WTC11 (cell line): Measurements from ENCODE around the gene TUSC2. TPM values are rescaled to one million over a fixed set of nuclear protein-coding genes. Genes with fewer than 3 reads are reported as not detected.

ENCODE experiments used
- ATAC-seq: fragments of 200-7000 bp; cut with Tn5 transposase; 2 replicates; pipeline ENCODE4 v1.10.0; 2021; ENCODE audit warnings: mild to moderate bottlenecking, moderate library complexity
- CTCF ChIA-PET: fragments of 300-600 bp; sonication (Branson Sonifier 250); formaldehyde crosslinking; loops from one replicate; lab custom pipeline; 2021; ENCODE audit warnings: antibody characterized with exemption; lab: Charles Lee
- POLR2A ChIA-PET: fragments of 350-600 bp; sonication (Branson Sonifier 250); formaldehyde crosslinking; loops from one replicate; lab custom pipeline; 2021; ENCODE audit warnings: antibody characterized with exemption; lab: Charles Lee
- DNase-seq: peaks from one replicate; pipeline ENCODE4 v3.0.0; 2021; ENCODE audit warnings: low spot score
- H3K27ac Mint-ChIP-seq: 2 replicates; pipeline ENCODE4 v1.8.0; 2021; ENCODE audit warnings: mixed read lengths
- H3K27me3 Mint-ChIP-seq: 2 replicates; pipeline ENCODE4 v1.8.0; 2021; ENCODE audit warnings: low read depth, mild to moderate bottlenecking, moderate library complexity, mixed read lengths
- H3K36me3 Mint-ChIP-seq: 2 replicates; pipeline ENCODE4 v1.8.0; 2021; ENCODE audit warnings: mixed read lengths
- H3K4me1 Mint-ChIP-seq: 2 replicates; pipeline ENCODE4 v1.8.0; 2022; ENCODE audit warnings: mixed read lengths
- H3K4me3 Mint-ChIP-seq: 2 replicates; pipeline ENCODE4 v1.8.0; 2021; ENCODE audit warnings: mild to moderate bottlenecking, moderate library complexity, mixed read lengths
- H3K9me3 Mint-ChIP-seq: 2 replicates; pipeline ENCODE4 v1.8.0; 2021; ENCODE audit warnings: mixed read lengths
- CBFB ChIP-seq: sonication (generic); formaldehyde crosslinking; IDR thresholded peaks from 2 replicates; pipeline ENCODE4 v1.8.1; 2022; ENCODE audit warnings: mild to moderate bottlenecking, low read depth, missing genetic modification reagents
- FOXP1 ChIP-seq: sonication (generic); formaldehyde crosslinking; IDR thresholded peaks from 2 replicates; pipeline ENCODE4 v1.8.0; 2022; ENCODE audit warnings: missing genetic modification reagents, mild to moderate bottlenecking, moderate library complexity, borderline replicate concordance
- GRHL2 ChIP-seq: fragments of 250-450 bp; sonication (Bioruptor Pico); IDR thresholded peaks from 2 replicates; pipeline ENCODE4 v1.8.0; 2022; ENCODE audit warnings: mild to moderate bottlenecking, moderate library complexity; ENCODE audit not compliant: insufficient replicate concordance, severe bottlenecking
- HMGA2 ChIP-seq: fragments of 250-450 bp; sonication (Bioruptor Pico); IDR thresholded peaks from 2 replicates; pipeline ENCODE4 v1.4.0; 2021; ENCODE audit warnings: mild to moderate bottlenecking, moderate library complexity
- IRF2 ChIP-seq: sonication (generic); formaldehyde crosslinking; IDR thresholded peaks from 2 replicates; pipeline ENCODE4 v1.8.0; 2022; ENCODE audit warnings: low read depth, missing genetic modification reagents, borderline replicate concordance
- JAZF1 ChIP-seq: fragments of 250-450 bp; sonication (Bioruptor Pico); IDR thresholded peaks from 2 replicates; pipeline ENCODE4 v1.9.0; 2021; ENCODE audit warnings: moderate library complexity, mild to moderate bottlenecking, inconsistent platforms
- KAT7 ChIP-seq: sonication (generic); formaldehyde crosslinking; IDR thresholded peaks from 2 replicates; pipeline ENCODE4 v1.8.1; 2023; ENCODE audit warnings: missing genetic modification reagents, mild to moderate bottlenecking, borderline replicate concordance
- NR2C2 ChIP-seq: sonication (generic); formaldehyde crosslinking; IDR thresholded peaks from 2 replicates; pipeline ENCODE4 v1.8.0; 2022; ENCODE audit warnings: mild to moderate bottlenecking, missing genetic modification reagents
- NR3C1 ChIP-seq: sonication (generic); formaldehyde crosslinking; conservative IDR thresholded peaks from 2 replicates; pipeline ENCODE4 v1.8.1; 2023; ENCODE audit warnings: low read depth, mild to moderate bottlenecking, missing genetic modification reagents
- PRDM15 ChIP-seq: sonication (generic); formaldehyde crosslinking; IDR thresholded peaks from 2 replicates; pipeline ENCODE4 v1.8.0; 2022; ENCODE audit warnings: missing genetic modification reagents
- PRRX2 ChIP-seq: fragments of 250-450 bp; sonication (Bioruptor Pico); IDR thresholded peaks from 2 replicates; pipeline ENCODE4 v1.8.0; 2021; ENCODE audit warnings: mild to moderate bottlenecking
- USF2 ChIP-seq: sonication (generic); formaldehyde crosslinking; IDR thresholded peaks from 2 replicates; pipeline ENCODE4 v1.8.1; 2023; ENCODE audit warnings: mild to moderate bottlenecking, missing genetic modification reagents, moderate library complexity
- ZBTB21 ChIP-seq: sonication (generic); formaldehyde crosslinking; IDR thresholded peaks from 2 replicates; pipeline ENCODE4 v1.8.1; 2023; ENCODE audit warnings: mild to moderate bottlenecking, missing genetic modification reagents, borderline replicate concordance
- ZNF396 ChIP-seq: fragments of 250-450 bp; sonication (Bioruptor Pico); IDR thresholded peaks from 2 replicates; pipeline ENCODE4 v1.8.0; 2021; ENCODE audit warnings: mild to moderate bottlenecking, moderate library complexity, borderline replicate concordance
- ZNF416 ChIP-seq: fragments of 250-450 bp; sonication (Bioruptor Pico); IDR thresholded peaks from 2 replicates; pipeline ENCODE4 v1.9.0; 2021; ENCODE audit warnings: mild to moderate bottlenecking, inconsistent platforms
- total RNA-seq: library from RNA; stranded (reverse); gene quantifications from 3 replicates; pipeline ENCODE4 v1.2.3, GENCODE V29; 2021
- TF ChIP-seq, protein P1 (sequence below): fragments of 250-450 bp; sonication (Bioruptor Pico); IDR thresholded peaks from 2 replicates; pipeline ENCODE4 v1.9.0; 2021; ENCODE audit warnings: mild to moderate bottlenecking
- TF ChIP-seq, protein P2 (sequence below): sonication (generic); formaldehyde crosslinking; IDR thresholded peaks from 2 replicates; pipeline ENCODE4 v1.8.1; 2023; ENCODE audit warnings: mild to moderate bottlenecking, moderate library complexity, missing genetic modification reagents

TUSC2 gene
- total RNA-seq, 1 experiment from 2014 or later, result 41.1 TPM

- Mint-ChIP-seq H3K9me3 (no peaks in the 10 kb centered on the region), H3K36me3 (peaks cover 14% of the 10 kb centered on the region), H3K4me3 (peak overlapping the region; percentile 93), H3K27me3 (peaks cover 5% of the 10 kb centered on the region), H3K4me1 (peaks cover 24% of the 10 kb centered on the region), H3K27ac (no peak overlapping the region)
- TF ChIP-seq JAZF1 (CRISPR knock-in tag), result no peak
- POLR2A ChIA-PET, result no interaction called here
- CTCF ChIA-PET, result interaction anchor here (1.4 to 2.4 kb wide), 4 partner anchors 9 to 254 kb away, joined by 4 to 10 read pairs (median 6); partner anchors contain the start of genes CISH and ZMYND10
- no peak for DNase-seq
- no peak for ATAC-seq
Observed at GRCh38 chr3:50357481-50357880, 29.5 kb upstream of the TUSC2 start.

DNA sequence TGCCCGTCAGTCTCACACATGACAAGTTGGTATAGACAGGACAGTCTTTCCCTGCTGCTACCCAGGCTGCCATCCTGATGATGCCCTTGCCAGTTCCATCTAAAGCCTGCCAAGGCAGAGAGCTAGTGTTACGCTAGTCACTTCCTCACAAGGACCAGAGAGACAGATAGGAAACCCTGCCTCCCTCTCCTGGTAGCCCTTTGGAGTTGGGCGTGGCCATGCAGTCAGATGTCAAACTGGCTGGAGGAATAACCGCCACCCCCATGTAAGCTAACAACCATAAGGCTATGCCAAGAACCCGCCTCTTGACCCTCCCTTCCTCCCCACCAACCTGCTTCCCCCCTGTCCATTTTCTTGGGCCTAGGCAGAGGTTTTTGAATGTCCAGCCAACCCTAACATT is 28.5 kb upstream of the TUSC2 start:
- Mint-ChIP-seq H3K4me3 (no peak overlapping the region), H3K4me1 (peaks cover 24% of the 10 kb centered on the region), H3K27me3 (peaks cover 2% of the 10 kb centered on the region; the same call in 1 of the 2 replicates), H3K27ac (no peak overlapping the region), H3K9me3 (no peaks in the 10 kb centered on the region), H3K36me3 (peaks cover 14% of the 10 kb centered on the region)
- no peak for TF ChIP-seq KAT7 (CRISPR knock-in tag)
- TF ChIP-seq IRF2 (CRISPR knock-in tag), result no peak
- TF ChIP-seq, protein P1, sequence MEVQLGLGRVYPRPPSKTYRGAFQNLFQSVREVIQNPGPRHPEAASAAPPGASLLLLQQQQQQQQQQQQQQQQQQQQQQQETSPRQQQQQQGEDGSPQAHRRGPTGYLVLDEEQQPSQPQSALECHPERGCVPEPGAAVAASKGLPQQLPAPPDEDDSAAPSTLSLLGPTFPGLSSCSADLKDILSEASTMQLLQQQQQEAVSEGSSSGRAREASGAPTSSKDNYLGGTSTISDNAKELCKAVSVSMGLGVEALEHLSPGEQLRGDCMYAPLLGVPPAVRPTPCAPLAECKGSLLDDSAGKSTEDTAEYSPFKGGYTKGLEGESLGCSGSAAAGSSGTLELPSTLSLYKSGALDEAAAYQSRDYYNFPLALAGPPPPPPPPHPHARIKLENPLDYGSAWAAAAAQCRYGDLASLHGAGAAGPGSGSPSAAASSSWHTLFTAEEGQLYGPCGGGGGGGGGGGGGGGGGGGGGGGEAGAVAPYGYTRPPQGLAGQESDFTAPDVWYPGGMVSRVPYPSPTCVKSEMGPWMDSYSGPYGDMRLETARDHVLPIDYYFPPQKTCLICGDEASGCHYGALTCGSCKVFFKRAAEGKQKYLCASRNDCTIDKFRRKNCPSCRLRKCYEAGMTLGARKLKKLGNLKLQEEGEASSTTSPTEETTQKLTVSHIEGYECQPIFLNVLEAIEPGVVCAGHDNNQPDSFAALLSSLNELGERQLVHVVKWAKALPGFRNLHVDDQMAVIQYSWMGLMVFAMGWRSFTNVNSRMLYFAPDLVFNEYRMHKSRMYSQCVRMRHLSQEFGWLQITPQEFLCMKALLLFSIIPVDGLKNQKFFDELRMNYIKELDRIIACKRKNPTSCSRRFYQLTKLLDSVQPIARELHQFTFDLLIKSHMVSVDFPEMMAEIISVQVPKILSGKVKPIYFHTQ, result no peak
- TF ChIP-seq, protein P2, sequence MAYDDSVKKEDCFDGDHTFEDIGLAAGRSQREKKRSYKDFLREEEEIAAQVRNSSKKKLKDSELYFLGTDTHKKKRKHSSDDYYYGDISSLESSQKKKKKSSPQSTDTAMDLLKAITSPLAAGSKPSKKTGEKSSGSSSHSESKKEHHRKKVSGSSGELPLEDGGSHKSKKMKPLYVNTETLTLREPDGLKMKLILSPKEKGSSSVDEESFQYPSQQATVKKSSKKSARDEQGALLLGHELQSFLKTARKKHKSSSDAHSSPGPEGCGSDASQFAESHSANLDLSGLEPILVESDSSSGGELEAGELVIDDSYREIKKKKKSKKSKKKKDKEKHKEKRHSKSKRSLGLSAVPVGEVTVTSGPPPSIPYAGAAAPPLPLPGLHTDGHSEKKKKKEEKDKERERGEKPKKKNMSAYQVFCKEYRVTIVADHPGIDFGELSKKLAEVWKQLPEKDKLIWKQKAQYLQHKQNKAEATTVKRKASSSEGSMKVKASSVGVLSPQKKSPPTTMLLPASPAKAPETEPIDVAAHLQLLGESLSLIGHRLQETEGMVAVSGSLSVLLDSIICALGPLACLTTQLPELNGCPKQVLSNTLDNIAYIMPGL (CRISPR knock-in tag), result no peak
- TF ChIP-seq CBFB, result no peak
- no peak for TF ChIP-seq PRDM15 (CRISPR knock-in tag)
- no peak for TF ChIP-seq USF2
- TF ChIP-seq NR3C1 (CRISPR knock-in tag), result no peak
- DNase-seq (no peak), ATAC-seq (no peak)
- ChIA-PET POLR2A (no interaction called here), CTCF (interaction anchor here (1.4 to 2.4 kb wide), 5 partner anchors 8 to 255 kb away, joined by 4 to 10 read pairs (median 5); partner anchors contain the start of genes CISH and ZMYND10)

DNA sequence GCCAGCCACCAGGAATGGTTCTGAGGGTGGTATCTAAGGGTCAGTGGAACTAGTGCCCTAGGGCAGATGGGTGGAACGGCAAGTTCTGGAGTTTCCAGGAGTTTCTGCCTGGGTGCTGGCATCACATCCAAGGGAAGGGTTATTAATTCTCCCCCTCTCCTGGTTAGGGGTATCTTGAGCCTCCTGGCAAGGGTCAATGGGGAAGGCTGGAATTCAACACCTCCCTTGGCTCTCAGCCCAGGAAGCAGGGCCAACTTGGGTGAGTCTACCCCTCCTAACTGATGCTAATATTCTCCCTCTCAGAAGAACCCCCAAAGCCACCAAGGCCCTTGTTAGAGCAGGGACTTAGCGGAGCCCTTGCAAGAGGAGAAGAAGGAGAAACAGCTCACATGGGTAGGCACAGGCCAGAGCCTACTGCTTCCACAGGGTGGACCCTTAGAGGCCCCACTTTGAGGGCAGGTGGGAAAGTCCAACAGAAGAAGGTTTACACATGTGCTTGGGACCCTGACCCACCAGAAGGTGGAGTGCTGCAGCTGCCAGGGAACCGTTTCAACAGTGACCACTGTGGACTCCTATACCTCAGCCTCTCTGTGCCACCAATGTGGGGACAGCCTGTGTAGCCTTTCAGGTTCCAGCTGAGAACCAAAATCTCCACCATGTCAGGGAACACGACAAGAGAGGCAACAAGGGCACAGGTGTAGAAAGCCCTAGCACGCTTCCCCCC is 28.0 kb upstream of the TUSC2 start:
- no peaks in the 10 kb centered on the region for H3K9me3 Mint-ChIP-seq
- H3K4me1 Mint-ChIP-seq, result peaks cover 29% of the 10 kb centered on the region
- peaks cover 14% of the 10 kb centered on the region for H3K36me3 Mint-ChIP-seq
- H3K4me3 Mint-ChIP-seq, result no peak overlapping the region
- ChIA-PET POLR2A (no interaction called here), CTCF (interaction anchor here (0.9 to 2.4 kb wide), 5 partner anchors 9 to 256 kb away, joined by 4 to 6 read pairs (median 4); partner anchors contain the start of genes CISH and ZMYND10)
- H3K27ac Mint-ChIP-seq, result no peak overlapping the region
- DNase-seq, result no peak
- peaks cover 2% of the 10 kb centered on the region; the same call in 1 of the 2 replicates for H3K27me3 Mint-ChIP-seq
- ATAC-seq, result no peak
- no peak for TF ChIP-seq ZBTB21 (CRISPR knock-in tag)
- no peak for TF ChIP-seq PRRX2 (CRISPR knock-in tag)
- TF ChIP-seq NR2C2, result no peak
- TF ChIP-seq FOXP1 (CRISPR knock-in tag), result no peak
- TF ChIP-seq ZNF416, result no peak
- no peak for TF ChIP-seq HMGA2 (CRISPR knock-in tag)
- TF ChIP-seq IRF2 (CRISPR knock-in tag), result no peak
- no peak for TF ChIP-seq ZNF396
- no peak for TF ChIP-seq JAZF1 (CRISPR knock-in tag)
- no peak for TF ChIP-seq GRHL2 (CRISPR knock-in tag)
